ENCODE measurements around the gene GART.

DNA sequence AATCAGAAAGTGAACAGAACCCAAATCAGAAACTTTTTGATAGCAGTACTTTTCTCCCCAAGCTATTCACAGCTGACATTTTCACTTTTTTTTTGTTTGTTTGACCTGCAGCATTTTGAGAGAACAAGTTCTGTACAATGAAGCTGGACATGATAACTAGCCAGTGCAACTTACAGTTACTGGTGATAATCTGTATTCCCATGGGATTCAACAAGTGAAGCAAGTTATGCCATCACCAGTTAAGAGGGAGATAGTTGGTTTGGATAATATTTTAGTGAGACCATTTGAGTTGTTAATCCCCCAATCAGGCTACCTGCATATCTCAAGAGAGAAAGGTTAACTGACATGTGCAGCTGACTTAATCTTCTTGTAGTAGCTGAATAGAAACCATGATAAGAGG is 19.0 kb upstream of the GART start:
- TF ChIP-seq, protein P1, sequence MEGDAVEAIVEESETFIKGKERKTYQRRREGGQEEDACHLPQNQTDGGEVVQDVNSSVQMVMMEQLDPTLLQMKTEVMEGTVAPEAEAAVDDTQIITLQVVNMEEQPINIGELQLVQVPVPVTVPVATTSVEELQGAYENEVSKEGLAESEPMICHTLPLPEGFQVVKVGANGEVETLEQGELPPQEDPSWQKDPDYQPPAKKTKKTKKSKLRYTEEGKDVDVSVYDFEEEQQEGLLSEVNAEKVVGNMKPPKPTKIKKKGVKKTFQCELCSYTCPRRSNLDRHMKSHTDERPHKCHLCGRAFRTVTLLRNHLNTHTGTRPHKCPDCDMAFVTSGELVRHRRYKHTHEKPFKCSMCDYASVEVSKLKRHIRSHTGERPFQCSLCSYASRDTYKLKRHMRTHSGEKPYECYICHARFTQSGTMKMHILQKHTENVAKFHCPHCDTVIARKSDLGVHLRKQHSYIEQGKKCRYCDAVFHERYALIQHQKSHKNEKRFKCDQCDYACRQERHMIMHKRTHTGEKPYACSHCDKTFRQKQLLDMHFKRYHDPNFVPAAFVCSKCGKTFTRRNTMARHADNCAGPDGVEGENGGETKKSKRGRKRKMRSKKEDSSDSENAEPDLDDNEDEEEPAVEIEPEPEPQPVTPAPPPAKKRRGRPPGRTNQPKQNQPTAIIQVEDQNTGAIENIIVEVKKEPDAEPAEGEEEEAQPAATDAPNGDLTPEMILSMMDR (conservative IDR thresholded peaks at IDR 0.05 in 1 of 2, IDR thresholded peaks at IDR 0.05 in 1 of 2; ENCODE audit: extremely low read depth in 1 of 2, insufficient read depth in 1 of 2, low read depth in 1 of 2, low read length in 2 of 2), result no peak
- TF ChIP-seq EZH2 (IDR thresholded peaks at IDR 0.05; ENCODE audit: borderline replicate concordance, low read length), result no peak
